ENCODE measurements around the gene SLC25A19.

The SLC25A19 gene

GRCh38 chr17:75239778-75240393, 49.3 kb downstream of the SLC25A19 start:
- DNase-seq, result no peak

DNA sequence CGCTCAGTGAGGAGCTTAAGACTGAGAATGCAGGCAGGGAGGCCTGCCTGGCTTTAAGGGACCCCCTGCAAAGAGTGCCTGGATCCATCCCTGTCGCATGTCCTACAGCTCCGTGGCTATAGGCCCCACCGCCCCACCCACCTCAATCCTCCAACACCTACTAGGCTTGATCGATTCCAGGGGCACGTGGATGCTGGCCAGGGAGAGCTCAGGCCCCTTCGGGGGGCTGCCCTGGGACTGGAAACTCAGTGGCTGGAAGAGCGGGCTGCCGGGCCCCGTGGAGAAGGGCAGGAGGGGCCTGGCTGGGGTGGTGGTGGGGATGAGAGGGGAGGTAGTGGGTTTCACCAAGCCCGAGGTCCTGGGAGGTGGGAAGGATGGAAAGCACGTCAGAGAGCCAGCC, 50.0 kb downstream of the SLC25A19 start:
- DNase-seq, result no peak

DNA sequence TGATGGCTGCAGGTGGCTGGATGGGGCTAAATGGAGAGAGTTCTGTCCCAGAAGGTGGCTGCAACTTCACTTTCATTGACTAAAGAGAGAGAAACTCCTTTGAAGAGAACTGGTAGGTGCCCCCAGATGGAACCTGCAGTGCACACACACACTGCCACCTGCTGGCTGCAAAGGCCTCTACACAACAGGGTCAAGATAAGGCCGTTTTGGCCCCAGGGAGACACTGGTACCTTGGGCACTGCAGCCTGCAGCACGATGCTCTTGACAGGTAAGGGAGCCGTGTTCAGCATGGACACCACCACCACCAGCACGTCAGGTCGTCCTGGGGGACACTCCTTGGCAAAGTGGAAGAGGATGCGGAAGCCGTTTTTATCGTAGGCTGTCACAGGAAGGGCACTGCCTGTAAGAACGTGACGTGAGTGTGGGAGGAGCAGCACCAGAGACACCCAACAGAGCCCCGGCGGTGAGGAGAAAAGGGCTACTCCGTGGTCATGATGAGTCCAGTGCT, 50.5 kb downstream of the SLC25A19 start:
- peak; percentile 70 for DNase-seq

DNA sequence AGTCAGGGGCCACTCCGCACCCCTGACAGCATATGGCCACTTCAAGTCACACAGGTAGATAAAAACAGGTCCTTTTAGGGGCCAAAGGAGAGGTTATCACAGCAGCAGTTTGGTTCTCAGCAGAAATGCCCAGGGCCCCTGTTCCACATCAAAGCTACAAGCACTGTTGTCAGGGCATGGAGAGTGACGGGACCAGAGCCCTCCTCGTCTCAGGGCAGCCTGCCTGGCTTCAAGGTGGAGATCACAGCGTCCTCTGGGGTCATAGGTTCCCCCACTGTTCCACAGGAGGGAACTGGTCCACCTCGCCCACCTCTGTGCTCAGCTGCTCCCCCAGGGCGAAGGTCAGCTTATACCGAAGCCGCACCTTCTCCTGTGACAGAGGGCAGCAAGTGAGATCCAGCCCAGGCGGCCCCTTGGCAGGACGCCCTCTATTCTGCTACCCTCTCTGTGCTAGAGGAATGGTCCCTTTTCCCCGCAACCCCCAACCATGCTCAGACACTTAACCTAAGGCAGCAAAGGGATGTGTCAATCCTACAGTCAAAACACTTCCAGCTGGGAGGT, 51.1 kb downstream of the SLC25A19 start:
- no peak for DNase-seq

DNA sequence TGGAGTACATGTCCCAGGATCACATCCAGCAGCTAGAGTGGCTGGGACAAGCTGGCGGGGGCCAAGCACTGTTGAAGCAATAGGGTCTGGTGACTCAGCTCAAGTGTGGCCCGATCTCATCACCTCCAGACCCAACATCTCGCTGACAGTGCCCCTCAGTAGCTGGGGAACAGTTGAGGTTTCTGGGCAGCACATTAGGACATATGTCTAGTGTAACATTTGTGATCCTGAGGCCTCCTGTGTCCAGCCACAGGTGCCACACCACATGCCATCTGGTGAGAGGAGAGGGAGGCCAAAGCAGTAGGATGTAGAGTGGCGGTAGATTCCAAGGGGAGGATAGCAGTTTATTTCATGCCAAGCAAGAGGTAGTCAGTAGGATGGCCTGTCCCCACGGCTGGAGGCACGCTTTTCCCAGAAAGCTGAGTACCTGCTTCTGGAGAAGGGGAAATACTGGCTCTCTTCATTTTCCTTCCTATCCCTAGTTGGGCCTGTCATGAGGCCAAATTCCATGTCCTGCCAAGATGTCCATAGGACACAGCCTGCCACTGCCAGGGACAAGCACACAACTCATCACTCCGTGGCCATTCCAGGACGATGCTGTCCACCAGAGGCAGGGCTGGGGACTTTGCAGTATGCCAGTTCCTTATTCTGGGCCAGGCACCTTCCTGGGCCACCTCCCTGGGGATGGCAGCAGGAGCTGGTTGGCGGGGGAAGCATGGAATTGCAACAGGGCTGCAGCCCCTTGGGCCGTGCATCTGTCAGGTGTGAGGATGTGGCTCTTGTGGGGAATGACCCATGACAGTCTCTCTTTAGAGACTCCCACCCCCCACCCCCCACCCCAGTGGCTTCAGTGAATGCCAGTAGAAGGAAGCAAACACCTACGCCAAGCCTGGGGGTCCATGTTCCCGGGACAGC, 51.9 kb downstream of the SLC25A19 start:
- DNase-seq, result no peak

DNA sequence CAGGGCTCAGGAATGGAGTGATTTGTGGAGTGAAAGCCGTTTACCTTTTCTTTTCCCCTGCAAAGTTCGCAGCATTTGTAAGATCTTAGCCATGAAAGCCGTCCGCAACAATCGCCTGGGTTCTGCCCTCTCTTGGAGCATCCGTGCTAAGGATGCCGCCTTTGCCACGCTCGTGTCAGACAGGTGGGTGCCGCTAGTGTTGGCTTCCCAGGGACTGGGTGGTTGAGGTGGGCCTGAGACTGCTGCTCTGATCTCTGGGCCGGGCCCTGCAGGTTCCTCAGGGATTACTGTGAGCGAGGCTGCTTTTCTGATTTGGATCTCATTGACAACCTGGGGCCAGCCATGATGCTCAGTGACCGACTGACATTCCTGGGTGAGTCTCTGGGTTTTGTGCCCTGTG, 56.4 kb downstream of the SLC25A19 start:
- DNase-seq, result no peak

GRCh38 chr17:75231741-75232464, 57.3 kb downstream of the SLC25A19 start:
- DNase-seq, result no peak

GRCh38 chr17:75231071-75231470, 58.2 kb downstream of the SLC25A19 start:
- DNase-seq, result no peak

DNA sequence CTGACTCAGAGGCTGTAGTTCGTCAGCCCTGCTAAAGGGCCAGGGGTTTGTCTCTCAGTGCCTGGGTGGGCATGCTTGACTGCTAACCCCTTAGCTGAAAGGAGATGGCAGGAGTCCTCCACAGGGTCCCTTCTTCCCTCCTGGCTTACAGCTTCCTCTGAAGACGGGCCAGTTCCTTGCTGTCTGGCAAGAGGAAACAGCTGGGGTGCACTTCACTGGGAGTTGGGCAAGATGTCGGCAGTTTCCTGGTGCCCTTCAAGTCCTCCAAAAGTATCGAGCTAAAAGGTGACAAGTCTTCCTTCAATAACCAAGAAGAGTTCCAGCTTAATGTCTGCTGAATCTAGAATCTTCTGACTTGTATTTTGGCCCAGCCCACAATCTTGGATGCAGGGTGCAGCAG, 60.4 kb downstream of the SLC25A19 start:
- DNase-seq, result peak in 1 of 2 donors; percentile 24

- peak in 1 of 2 donors; percentile 12 for DNase-seq
Measured at GRCh38 chr17:75228305-75228704, 60.9 kb downstream of the SLC25A19 start.

- DNase-seq, result no peak
Measured at GRCh38 chr17:75227729-75228128, 61.5 kb downstream of the SLC25A19 start.

DNA sequence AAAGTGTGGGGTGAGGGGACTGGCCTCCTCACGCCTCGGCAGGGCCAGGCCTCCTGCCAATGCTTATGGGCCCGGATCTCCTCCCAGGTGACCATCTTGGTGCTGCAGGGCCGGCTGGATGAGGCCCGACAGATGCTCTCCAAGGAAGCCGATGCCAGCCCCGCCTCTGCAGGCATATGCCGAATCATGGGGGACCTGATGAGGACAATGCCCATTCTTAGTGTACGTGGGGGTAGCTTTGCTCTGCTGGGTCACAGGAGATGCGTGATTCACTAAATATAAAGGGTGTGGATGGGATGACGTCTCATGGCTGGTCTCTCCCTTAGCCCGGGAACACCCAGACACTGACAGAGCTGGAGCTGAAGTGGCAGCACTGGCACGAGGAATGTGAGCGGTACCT, 64.2 kb downstream of the SLC25A19 start:
- DNase-seq, result no peak

Measured in CD4-positive, alpha-beta T cell treated with Interleukin-4 for 1 hour (primary cell).